GM10847 (cell line): ENCODE results near the gene BLCAP.

Experiments
- POLR2A ChIP-seq: IDR thresholded peaks from 2 replicates; pipeline ENCODE4 v1.6.1; 2011; ENCODE audit not compliant: insufficient read length; ENCODE audit errors: extremely low read depth

BLCAP gene

DNA sequence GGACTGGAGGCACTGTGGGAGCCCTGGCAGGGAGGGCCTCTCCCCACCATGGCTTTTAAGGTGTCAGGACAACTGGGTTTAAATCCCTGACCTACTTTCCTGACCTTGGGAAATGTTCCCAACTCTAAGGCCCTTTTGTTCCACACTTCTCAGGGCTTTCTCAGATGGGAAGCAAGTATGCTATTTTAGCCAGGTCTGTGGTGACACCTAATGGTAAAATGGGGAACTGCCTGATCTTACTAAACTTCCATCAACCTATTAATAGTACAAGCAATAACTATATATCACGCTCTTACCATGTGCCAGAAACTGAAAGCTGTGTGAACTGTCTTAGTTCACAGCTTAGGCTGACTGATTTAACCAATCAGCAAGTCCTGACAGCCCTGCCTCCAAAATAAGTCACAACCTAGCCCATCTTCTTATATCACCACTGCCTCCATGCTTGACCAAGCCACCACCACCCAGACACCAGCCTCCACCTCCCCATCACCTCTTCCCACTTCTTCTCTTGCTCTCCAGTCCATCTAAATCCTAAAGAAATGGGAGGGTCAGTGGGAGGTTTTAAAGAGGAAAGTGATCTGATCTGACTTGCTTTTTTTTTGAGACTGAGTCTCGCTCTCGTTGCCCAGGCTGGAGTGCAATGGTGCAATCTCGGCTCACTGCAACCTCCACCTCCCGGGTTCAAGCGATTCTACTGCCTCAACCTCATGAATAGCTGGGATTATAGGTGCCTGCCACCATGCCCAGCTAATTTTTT is 6.9 kb upstream of the BLCAP start:
- no peak for TF ChIP-seq POLR2A

DNA sequence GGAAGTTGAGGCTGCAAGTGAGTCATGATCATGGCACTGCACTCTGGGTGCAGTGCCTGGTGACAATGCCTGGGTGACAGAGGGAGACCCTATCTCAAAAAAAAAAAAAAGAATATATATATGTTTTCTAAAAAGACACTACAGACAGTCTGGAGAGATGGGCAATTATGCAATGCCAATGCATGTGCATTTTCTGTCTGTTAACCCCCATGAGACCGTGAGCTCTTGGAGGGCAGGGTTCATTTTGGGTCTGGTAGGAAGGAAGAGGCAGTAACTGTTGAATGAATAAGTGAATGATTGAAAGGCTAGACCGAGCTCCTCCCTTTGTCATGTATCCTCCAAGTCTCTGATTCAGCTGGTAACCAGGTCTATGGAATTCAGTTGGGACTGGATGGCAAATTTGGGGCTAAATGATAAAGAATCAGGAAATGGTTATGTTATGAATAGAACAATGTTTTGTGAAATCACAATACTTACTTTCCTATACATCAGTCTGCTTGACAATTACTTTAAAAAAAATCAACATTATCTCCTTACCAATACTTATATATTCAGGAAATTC is 5.6 kb upstream of the BLCAP start:
- TF ChIP-seq POLR2A = no peak

DNA sequence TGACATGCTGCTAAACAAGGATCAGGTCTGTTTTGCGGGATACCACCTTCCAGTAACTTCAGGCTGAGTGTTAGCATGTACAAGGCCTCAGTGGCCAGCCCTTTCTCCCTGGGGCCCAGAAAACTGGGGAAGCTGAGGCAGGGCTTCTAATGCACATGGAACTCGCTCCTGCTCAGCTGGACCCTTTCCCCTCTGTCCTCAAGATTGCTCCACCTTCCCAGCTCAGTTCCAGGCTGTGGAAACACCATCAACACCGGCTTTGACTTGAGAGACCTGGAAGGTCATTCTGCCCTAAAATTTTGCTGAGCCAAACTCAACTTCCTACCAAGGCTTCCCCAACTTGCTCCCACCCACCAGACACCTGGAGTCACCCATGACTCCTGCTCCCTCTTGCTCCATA is 4.2 kb upstream of the BLCAP start:
- no peak for TF ChIP-seq POLR2A

DNA sequence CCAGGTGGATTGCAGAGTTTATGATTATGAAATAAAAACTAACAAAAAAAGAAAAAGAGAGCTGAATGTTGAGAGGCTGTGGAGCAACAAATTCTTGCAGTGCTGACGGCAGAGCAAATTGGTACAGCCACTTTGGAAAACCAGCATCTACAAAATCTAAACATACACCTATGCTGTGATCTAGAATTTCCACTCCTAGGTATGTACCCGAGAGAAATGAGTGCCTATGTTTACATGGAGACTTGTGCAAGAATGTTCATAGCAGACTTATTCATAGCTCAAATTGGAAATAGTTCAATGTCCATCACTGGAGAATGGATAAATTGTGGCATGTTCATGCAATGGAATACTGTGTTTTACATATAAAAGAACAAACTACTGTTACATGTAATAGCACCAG is 3.0 kb upstream of the BLCAP start:
- TF ChIP-seq POLR2A = no peak

DNA sequence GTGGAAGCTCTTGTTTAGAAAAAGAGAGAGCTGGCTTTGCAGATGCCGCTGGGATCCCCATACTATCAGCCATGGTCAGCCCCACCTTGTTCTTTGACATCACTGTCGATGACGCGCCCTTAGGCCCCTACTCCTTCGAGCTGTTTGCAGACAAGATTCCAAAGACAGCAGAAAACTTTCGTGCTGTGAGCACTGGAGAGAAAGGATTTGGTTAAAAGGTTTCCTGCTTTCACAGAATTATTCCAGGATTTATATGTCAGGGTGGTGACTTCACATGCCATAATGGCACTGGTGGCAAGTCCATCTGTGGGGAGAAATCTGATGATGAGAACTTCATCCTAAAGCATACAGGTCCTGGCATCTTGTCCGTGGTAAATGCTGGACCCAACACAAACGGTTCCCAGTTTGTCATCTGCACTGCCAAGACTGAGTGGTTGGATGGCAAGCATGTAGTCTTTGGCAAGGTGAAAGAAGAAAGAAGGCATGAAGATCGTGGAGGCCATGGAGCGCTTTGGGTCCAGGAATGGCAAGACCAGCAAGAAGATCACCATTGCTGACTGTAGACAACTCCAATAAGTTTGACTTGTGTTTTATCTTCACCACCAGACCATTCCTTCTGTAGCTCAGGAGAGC is 2.4 kb upstream of the BLCAP start:
- no peak for TF ChIP-seq POLR2A

DNA sequence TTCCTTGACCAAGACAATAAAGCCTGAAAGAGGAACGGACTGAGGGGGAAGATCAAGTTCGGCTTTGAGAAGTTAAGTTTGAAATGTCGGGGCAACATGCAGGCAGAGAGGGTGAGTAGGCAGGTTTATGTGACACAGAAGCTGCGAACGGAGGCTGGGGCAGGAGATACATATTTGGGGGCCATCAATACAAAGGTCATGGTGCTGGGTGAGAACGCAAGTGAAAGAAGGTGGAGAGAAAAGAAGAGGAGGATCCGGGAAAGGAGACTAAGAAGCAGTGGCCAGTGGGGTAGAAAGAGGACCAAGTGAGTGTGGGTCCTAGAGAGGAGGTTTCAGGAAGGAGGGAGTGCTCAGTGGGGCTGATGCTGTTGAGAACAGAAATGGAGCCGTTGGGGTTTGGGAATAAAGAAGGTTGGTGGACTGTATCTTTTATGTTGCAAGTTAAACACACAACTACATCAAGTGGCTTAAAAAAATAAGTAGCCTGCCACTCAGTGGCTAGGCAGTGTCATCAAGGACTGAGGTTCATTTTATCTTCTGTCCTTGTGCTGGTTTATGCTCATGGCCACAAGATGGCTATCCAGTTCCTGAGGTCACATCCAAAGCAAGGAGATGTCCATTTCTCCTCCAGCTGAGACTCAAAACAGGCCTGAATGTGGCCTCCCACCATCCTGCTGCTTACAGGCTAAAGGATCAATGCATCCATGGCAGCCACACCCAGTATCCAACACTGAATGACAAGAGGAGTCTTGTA is 1.7 kb upstream of the BLCAP start:
- TF ChIP-seq POLR2A = no peak

DNA sequence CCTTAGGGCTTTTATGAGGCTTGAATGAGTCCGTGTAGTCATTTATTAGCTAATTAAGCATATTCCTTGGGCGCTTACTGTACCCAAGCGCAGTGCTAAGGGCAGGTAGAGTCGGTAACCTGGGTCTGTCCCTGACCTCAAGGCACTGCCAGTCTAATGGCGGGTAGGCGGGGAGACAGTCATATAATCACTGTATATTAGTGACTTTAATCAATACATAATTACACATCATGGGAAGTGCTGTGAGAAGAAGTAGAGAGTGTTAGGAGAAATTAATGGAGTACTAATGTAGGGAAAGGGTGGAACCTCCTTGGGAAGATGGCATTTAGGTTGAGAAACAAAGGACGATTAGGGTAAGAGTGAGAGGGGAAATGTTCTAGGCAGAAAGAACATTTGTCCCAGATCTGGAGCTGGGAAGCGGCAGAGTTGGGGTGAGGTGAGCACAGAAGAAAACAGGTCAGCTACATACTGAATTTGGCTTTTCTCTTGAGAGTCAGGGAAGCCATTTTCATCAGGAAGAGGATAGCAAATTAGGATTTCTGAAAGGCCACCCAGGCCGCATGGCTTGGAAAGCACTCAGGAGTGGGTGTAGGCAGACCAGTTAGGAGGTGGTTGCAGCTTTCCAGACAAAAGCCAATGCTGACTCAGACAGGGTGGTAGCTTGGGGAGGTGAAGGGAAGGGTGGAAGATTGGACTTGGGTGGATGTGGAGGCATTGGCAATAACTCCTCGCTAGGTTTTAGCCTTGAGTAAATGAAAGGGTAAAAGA is 954 bp upstream of the BLCAP start:
- TF ChIP-seq POLR2A = no peak

DNA sequence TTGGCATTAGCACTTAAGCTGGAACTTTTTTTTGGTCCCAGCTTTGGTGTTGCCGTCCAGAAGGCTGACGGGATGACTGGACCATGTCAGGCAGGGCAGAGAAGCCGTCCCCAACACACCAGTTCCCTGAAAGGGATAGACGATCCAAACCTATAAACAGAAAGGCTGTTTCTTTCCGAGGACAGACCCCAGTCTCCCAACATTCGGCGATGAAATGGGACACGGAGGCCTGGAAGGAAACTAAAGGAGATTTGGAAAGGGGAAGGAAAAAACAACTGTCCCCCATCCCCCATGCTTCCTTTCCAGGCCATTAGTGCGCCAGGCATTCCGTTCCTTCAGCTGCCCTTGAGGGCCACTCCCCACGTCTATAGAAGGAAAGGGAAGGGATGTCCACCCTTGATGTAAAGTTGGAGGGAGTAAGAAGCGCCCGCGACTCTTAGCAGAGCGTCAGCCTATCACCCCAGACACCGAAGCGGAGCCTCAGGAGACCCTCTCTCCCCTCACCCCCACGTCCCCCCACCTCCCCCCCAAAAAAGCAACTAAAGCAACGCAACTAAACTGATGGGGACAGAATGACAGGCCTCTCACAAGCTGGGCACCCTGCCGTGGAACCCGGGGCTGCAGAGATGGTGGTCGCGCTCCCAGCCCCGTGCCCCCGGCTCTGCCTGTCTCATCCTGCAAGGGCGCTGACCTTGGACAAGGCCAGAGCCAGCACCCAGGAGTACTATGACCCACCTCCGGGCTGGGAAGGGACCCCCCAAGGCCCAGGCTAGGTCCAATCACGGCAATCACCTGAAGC is 638 bp downstream of the BLCAP start:
- TF ChIP-seq POLR2A = no peak

DNA sequence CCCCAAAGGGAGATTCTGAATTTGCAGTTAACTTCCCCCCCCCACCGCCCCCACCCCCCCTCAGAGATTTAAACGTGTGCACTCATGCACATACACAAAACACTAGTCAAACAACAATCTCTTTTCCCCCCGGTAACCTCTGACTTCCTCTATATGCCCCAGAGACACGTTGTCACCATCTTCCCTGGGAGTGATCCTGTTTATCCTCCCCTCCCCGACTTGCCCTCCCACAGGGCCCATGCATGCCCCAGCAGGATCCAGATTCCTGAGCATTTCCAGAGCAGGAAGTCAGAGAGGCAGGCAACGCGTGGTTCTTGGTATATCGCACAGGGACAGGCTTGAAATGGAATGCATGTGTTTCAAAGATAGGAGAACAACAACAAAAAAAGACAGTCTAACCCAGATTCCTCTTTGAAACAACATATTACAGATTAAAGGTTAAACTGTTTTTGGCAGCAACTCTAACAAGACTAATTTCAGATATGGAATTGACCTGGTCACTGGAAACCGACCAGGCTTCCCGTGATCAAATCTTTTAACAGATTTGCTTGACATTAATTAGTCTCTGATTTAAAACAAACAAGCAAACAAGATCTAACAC is 1.3 kb downstream of the BLCAP start:
- TF ChIP-seq POLR2A = no peak

DNA sequence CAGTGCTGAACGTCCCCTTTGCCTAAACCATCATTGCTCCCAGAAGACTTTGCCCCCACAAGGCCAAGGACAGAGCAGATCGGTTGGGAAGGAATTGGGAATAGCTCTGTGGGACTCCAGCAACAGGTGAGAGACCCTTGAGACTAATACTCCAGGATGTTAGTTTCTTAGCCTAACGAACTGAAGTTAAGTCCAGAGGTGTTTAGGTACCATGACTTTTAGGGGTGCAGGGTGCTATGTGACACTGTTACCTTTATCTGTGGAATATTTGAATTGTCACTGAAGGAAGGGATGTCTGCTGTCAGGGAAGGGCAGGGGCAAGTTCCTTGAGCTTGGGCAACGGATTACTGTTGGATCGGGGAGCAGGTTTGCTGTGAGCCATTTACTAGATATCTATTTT is 1.9 kb downstream of the BLCAP start:
- TF ChIP-seq POLR2A = no peak

DNA sequence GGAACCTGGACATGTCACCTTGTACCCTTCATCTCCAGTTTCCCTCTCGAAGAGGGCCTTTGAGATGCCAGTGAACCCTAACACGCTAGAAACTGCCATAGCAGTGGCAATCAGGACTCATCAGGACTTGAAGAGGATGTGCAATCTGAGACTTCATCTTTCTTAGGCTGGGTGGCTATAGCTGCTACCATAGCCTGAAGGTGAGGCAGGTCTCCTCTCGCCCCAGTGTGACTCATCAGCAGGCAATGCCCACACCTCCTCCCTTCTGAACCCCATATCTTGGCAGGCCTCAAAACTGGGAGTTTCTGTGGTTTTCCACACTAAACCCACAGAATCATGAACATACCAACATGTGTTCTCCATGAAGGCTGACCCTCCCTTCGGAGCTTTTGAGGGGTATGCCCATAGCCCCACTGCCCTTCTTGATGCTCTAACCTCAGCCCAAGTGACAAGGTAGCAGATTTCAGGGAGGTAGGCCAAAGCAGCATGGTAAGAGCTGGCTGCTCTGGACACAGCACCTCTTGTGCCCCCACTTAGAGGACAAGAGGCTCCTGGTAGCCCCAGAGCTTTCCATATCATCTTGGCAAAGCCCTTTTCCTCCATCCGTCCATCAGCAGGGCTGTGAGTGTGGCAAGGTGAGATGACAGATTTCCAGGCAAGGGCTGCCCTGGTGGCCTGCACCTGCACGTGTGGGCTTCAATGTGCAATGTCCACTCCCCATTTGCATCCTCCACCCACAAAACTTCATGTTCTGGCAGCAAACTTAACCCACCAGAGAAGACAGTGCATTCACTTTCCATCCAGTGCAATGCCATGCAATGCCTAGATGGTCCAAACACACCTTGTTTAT is 2.6 kb downstream of the BLCAP start:
- TF ChIP-seq POLR2A = no peak

DNA sequence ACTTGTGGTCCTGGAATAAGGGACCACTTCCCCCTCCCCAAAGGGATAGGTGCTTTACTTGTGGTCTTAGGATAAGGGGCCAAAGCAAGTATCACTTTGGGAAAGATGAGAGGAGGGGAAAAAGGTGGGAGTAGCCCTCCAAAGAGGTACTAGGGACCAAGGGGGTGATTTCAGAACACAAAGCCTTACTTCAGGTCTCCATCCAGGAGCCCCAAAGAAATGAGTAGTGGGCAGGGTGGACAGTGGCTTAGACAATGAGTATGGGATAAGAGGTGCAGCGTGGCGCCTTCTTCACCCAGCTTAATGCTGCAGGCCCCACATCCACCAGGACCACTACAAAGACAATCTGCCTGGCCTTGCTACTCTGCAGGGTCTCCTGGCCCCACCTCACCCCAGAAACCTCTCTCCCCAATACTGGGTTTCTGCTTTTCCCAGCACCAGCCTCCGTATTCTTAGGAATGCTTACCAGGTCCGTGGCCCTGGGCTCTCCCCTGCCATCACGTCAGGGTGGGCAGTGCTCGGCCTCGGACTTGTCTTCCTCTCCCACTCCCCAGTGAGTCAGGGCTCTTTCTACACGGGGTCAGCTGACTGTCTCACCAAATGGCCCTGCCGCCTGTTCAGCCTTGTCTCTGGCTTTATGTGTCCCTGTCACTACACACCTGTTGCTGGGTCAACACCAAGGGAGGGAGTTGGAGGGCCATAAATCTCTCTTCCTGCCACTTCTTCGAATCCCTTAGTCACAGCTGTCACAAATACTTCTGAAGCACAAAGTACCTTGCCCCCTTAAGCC is 3.6 kb downstream of the BLCAP start:
- no peak for TF ChIP-seq POLR2A

DNA sequence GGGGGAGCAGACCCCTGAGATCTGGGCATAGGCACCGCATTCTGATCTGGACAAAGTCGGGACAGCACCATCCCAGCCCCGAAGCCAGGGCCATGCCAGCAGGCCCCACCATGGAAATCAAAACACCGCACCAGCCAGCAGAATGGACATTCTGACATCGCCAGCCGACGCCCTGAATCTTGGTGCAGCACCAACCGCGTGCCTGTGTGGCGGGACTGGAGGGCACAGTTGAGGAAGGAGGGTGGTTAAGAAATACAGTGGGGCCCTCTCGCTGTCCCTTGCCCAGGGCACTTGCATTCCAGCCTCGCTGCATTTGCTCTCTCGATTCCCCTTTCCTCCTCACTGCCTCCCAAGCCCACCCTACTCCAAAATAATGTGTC is 4.7 kb downstream of the BLCAP start:
- TF ChIP-seq POLR2A = no peak
